ENCODE data around the gene RAC2. TPM values are rescaled to one million over a fixed set of nuclear protein-coding genes. Genes with fewer than 3 reads are reported as not detected.

The RAC2 gene
- 4.7 and 10.5 TPM in 2 replicates for total RNA-seq
- 9.9 and 11.3 TPM in 2 replicates for polyA plus RNA-seq

DNA sequence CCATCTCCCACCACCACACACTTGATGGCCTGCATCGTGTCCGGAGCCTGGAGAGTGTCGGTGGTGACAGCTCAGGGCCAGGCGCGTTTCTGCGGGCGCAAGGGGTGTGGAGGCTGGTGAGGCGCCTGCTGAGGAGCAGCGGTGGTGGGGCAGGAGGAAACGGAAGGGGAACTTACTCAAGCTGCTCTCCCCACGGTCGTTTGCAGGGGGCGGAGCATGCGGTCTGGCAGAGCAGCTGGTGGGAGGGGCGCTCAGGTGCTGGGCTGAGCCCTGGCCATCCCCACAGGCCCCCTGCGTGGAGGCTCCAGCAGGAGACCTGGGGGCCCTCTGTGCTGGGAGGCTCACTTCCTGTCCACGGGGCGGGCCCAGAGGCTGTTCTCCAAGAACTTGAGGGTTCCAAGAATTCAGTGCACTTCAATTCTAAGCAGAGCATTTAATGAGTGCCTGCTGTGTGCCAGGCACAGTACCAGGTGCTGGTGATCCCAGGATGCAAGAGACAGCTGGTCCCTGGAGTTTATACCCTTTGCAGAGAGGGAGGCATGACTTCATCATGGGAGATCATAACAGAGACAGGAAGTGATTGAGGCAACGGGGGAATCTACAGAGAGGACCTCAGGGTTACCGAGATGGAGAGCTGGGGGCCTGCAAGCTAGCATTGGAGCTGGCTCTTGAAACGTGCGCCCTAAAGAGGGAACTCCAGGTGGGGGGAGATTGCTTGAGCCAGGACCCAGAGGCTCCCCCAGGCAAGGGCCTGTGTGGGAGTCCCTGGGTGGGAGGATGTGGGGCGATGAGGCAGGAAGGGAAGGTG, at the start of gene RAC2:
RAC2 (minus strand) TSS at position 156 of the 808 bp plus-strand sequence; CDS start at position 35, 121 bp downstream.
- H3K36me3 ChIP-seq (replicated peaks; ENCODE audit: insufficient read depth, low read depth): no peaks in the 10 kb centered on the region
- no peaks in the 10 kb centered on the region for H4K20me1 ChIP-seq (ENCODE audit: insufficient read depth, poor library complexity, severe bottlenecking)
- peak; percentile 64 for DNase-seq (ENCODE audit: low spot score)
- H2AFZ ChIP-seq: peak within 1 kb of the TSS; percentile 9
- H3K4me3 ChIP-seq: no peak within 1 kb of the TSS
- H3K4me2 ChIP-seq: peak within 1 kb of the TSS; percentile 61
- TF ChIP-seq, protein P1, sequence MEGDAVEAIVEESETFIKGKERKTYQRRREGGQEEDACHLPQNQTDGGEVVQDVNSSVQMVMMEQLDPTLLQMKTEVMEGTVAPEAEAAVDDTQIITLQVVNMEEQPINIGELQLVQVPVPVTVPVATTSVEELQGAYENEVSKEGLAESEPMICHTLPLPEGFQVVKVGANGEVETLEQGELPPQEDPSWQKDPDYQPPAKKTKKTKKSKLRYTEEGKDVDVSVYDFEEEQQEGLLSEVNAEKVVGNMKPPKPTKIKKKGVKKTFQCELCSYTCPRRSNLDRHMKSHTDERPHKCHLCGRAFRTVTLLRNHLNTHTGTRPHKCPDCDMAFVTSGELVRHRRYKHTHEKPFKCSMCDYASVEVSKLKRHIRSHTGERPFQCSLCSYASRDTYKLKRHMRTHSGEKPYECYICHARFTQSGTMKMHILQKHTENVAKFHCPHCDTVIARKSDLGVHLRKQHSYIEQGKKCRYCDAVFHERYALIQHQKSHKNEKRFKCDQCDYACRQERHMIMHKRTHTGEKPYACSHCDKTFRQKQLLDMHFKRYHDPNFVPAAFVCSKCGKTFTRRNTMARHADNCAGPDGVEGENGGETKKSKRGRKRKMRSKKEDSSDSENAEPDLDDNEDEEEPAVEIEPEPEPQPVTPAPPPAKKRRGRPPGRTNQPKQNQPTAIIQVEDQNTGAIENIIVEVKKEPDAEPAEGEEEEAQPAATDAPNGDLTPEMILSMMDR (IDR thresholded peaks at IDR 0.05; ENCODE audit: poor library complexity): no peak
- TF ChIP-seq EZH2 (IDR thresholded peaks at IDR 0.05; ENCODE audit: borderline replicate concordance) (no peak), EZH2phosphoT487 (IDR thresholded peaks at IDR 0.05; ENCODE audit: low read depth, severe bottlenecking, unreplicated experiment) (no peak)
- H3K27me3 ChIP-seq: no peaks in the 10 kb centered on the region
- no peaks in the 10 kb centered on the region for H3K9me2 ChIP-seq (replicated peaks; ENCODE audit: insufficient read depth)
- H3K79me2 ChIP-seq: no peaks in the 10 kb centered on the region
- H3K4me1 ChIP-seq (ENCODE audit: insufficient read depth): peaks cover 3% of the 10 kb centered on the region
- WGBS (ENCODE audit: low lambda C conversion rate, missing lambda C conversion rate): 37% methylated on average over 23 of the region's 23 CpGs
- H3K9me3 ChIP-seq (ENCODE audit: low read depth): no peaks in the 10 kb centered on the region
- no peak within 1 kb of the TSS for H3K27ac ChIP-seq

DNA sequence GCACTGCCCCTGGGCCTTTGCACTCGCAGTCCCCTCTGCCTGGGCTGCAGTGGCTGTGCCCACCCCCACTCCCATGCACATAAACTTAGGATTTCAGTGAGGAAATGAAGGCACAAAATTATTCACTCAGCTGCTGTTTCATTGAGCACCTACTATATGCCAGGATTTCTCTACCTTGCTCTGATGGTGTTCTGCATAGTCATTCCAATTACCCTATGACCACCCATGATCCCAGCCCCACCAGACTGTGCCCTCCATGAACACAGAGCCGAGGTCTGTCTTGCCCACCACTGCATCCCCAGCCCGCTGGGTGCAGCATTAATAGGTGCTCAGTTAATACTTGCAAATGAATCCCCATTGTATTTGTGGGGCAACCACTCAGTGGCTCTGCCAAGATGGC, 49.1 kb upstream of the RAC2 start:
- no peaks in the 10 kb centered on the region for H3K9me2 ChIP-seq (replicated peaks; ENCODE audit: insufficient read depth)
- H2AFZ ChIP-seq: no peak overlapping the region
- H4K20me1 ChIP-seq (ENCODE audit: insufficient read depth, poor library complexity, severe bottlenecking): no peaks in the 10 kb centered on the region
- H3K4me1 ChIP-seq (ENCODE audit: insufficient read depth): no peaks in the 10 kb centered on the region
- no peaks in the 10 kb centered on the region for H3K36me3 ChIP-seq (replicated peaks; ENCODE audit: insufficient read depth, low read depth)
- 93% methylated on average over 3 of the region's 3 CpGs for WGBS (ENCODE audit: low lambda C conversion rate, missing lambda C conversion rate)
- no peak overlapping the region for H3K4me3 ChIP-seq
- H3K27ac ChIP-seq: no peak overlapping the region
- no peak for DNase-seq (ENCODE audit: low spot score)
- H3K79me2 ChIP-seq: no peaks in the 10 kb centered on the region
- no peak overlapping the region for H3K4me2 ChIP-seq
- H3K27me3 ChIP-seq: no peaks in the 10 kb centered on the region
- H3K9me3 ChIP-seq (ENCODE audit: low read depth): no peaks in the 10 kb centered on the region
- TF ChIP-seq EZH2 (IDR thresholded peaks at IDR 0.05; ENCODE audit: borderline replicate concordance): no peak
- TF ChIP-seq, protein P1 (IDR thresholded peaks at IDR 0.05; ENCODE audit: poor library complexity): no peak
- TF ChIP-seq EZH2phosphoT487 (IDR thresholded peaks at IDR 0.05; ENCODE audit: low read depth, severe bottlenecking, unreplicated experiment): no peak

DNA sequence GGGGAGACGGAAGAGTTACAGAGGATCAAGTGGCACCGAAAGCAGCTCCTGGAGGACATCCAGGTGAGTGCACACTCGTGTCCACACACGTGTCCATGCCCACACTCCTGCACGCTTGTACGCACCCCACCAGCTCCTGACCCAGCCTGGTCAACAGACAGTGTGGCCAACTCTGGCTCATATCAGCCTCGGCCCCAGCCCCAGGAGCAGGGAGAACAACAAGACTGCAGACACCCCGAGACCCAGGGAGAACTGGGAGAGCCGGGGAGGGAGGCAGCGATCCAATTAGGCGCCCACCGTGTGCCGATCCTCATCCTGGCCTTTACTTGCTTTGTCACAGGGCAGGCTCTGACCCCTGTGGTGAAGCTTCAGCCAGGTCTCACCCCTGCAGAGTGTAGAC, 48.6 kb upstream of the RAC2 start:
- Histone ChIP-seq H3K4me1 (ENCODE audit: insufficient read depth) (no peaks in the 10 kb centered on the region), H2AFZ (no peak overlapping the region), H3K9me2 (replicated peaks; ENCODE audit: insufficient read depth) (no peaks in the 10 kb centered on the region), H3K27ac (no peak overlapping the region), H3K4me2 (no peak overlapping the region), H3K9me3 (ENCODE audit: low read depth) (no peaks in the 10 kb centered on the region), H3K27me3 (no peaks in the 10 kb centered on the region), H3K4me3 (no peak overlapping the region), H3K36me3 (replicated peaks; ENCODE audit: insufficient read depth, low read depth) (no peaks in the 10 kb centered on the region), H3K79me2 (no peaks in the 10 kb centered on the region), H4K20me1 (ENCODE audit: insufficient read depth, poor library complexity, severe bottlenecking) (no peaks in the 10 kb centered on the region)
- WGBS (ENCODE audit: low lambda C conversion rate, missing lambda C conversion rate): 89% methylated on average over 13 of the region's 13 CpGs
- DNase-seq (ENCODE audit: low spot score): no peak
- TF ChIP-seq, protein P1 (IDR thresholded peaks at IDR 0.05; ENCODE audit: poor library complexity): no peak
- no peak for TF ChIP-seq EZH2phosphoT487 (IDR thresholded peaks at IDR 0.05; ENCODE audit: low read depth, severe bottlenecking, unreplicated experiment)
- TF ChIP-seq EZH2 (IDR thresholded peaks at IDR 0.05; ENCODE audit: borderline replicate concordance): no peak
